ENCODE measurements around the gene IQCE.

The IQCE gene

DNA sequence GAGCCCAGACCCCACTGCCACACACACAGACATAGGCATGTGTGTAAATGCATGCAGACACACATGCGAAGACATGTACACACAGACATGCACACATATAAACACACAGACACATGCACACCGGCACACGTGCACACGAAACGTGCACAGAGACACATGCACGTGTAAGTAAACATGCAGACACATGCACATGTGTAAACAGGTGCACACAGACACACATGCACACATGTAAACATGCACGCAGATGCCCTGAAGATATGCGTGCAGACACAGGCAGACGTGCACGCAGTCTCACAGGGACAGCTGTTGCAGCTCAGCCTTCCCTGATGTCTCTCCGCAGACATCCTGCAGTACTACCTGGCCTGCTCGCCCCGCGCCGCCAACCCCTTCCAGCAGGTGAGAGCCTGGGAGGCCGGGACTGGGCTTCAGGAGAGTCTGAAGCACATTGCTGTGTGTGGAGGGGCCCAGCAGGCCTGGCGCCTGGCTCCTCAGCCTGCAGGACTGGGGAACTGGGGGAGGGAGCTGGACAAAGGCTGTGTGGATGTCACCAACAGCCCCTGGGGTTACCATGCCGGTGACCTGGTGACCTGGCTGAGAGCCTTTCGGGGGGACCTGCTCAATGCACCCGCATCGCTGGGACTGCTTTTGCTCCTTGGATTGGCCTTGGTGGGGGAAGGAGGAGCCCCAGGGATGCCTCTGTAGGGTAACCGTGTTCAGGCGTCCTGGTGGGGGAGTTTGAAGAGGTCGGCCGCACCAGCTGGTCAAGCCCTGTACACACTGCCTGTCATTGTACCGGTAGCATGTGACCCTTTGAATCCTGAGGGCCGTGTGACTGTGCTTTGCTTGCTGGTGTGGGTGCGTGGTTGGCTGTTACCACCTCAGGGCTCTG lies 93.3 kb downstream of the IQCE start:
- ATAC-seq = no peak

DNA sequence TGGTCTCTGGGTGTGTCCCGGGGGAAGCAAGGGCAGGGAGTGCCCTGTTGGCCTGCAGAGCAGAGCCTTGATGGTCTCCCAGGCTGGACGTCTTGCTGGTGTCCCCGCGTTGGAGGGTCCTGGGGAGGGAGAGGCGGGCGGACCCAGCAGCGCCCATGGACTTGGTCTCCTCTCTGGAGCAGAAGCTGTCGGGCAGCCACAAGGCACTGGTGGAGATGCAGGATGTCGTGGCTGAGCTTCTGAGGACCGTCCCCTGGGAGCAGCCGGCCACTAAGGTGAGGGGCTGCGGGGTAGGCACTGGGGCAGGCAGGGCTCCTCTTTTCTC lies 93.9 kb downstream of the IQCE start:
- TF ChIP-seq ZNF8 (CRISPR knock-in tag; IDR thresholded peaks at IDR 0.05) (no peak), ZFP30 (CRISPR knock-in tag; IDR thresholded peaks at IDR 0.05) (no peak), TCF4 (CRISPR knock-in tag; IDR thresholded peaks at IDR 0.05; ENCODE audit: borderline replicate concordance) (no peak), ARNTL (CRISPR knock-in tag; IDR thresholded peaks at IDR 0.05; ENCODE audit: borderline replicate concordance, low read depth) (no peak), PPARA (CRISPR knock-in tag; IDR thresholded peaks at IDR 0.05; ENCODE audit: borderline replicate concordance) (no peak), TOX (CRISPR knock-in tag; IDR thresholded peaks at IDR 0.05; ENCODE audit: borderline replicate concordance) (no peak), OSR1 (CRISPR knock-in tag; IDR thresholded peaks at IDR 0.05) (no peak), ZNF70 (CRISPR knock-in tag; IDR thresholded peaks at IDR 0.05) (no peak), ZNF565 (CRISPR knock-in tag; conservative IDR thresholded peaks at IDR 0.05; ENCODE audit: low read depth) (no peak), GLIS3 (CRISPR knock-in tag; IDR thresholded peaks at IDR 0.05) (no peak)
- TF ChIP-seq, protein P1, sequence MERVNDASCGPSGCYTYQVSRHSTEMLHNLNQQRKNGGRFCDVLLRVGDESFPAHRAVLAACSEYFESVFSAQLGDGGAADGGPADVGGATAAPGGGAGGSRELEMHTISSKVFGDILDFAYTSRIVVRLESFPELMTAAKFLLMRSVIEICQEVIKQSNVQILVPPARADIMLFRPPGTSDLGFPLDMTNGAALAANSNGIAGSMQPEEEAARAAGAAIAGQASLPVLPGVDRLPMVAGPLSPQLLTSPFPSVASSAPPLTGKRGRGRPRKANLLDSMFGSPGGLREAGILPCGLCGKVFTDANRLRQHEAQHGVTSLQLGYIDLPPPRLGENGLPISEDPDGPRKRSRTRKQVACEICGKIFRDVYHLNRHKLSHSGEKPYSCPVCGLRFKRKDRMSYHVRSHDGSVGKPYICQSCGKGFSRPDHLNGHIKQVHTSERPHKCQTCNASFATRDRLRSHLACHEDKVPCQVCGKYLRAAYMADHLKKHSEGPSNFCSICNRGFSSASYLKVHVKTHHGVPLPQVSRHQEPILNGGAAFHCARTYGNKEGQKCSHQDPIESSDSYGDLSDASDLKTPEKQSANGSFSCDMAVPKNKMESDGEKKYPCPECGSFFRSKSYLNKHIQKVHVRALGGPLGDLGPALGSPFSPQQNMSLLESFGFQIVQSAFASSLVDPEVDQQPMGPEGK (CRISPR knock-in tag; IDR thresholded peaks at IDR 0.05; ENCODE audit: borderline replicate concordance) = no peak
- TF ChIP-seq, protein P2, sequence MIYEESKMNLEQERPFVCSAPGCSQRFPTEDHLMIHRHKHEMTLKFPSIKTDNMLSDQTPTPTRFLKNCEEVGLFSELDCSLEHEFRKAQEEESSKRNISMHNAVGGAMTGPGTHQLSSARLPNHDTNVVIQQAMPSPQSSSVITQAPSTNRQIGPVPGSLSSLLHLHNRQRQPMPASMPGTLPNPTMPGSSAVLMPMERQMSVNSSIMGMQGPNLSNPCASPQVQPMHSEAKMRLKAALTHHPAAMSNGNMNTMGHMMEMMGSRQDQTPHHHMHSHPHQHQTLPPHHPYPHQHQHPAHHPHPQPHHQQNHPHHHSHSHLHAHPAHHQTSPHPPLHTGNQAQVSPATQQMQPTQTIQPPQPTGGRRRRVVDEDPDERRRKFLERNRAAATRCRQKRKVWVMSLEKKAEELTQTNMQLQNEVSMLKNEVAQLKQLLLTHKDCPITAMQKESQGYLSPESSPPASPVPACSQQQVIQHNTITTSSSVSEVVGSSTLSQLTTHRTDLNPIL (CRISPR knock-in tag; IDR thresholded peaks at IDR 0.05; ENCODE audit: low read depth) = no peak
- TF ChIP-seq, protein P3, sequence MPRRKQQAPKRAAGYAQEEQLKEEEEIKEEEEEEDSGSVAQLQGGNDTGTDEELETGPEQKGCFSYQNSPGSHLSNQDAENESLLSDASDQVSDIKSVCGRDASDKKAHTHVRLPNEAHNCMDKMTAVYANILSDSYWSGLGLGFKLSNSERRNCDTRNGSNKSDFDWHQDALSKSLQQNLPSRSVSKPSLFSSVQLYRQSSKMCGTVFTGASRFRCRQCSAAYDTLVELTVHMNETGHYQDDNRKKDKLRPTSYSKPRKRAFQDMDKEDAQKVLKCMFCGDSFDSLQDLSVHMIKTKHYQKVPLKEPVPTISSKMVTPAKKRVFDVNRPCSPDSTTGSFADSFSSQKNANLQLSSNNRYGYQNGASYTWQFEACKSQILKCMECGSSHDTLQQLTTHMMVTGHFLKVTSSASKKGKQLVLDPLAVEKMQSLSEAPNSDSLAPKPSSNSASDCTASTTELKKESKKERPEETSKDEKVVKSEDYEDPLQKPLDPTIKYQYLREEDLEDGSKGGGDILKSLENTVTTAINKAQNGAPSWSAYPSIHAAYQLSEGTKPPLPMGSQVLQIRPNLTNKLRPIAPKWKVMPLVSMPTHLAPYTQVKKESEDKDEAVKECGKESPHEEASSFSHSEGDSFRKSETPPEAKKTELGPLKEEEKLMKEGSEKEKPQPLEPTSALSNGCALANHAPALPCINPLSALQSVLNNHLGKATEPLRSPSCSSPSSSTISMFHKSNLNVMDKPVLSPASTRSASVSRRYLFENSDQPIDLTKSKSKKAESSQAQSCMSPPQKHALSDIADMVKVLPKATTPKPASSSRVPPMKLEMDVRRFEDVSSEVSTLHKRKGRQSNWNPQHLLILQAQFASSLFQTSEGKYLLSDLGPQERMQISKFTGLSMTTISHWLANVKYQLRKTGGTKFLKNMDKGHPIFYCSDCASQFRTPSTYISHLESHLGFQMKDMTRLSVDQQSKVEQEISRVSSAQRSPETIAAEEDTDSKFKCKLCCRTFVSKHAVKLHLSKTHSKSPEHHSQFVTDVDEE (CRISPR knock-in tag; IDR thresholded peaks at IDR 0.05) = no peak
- TF ChIP-seq, protein P4, sequence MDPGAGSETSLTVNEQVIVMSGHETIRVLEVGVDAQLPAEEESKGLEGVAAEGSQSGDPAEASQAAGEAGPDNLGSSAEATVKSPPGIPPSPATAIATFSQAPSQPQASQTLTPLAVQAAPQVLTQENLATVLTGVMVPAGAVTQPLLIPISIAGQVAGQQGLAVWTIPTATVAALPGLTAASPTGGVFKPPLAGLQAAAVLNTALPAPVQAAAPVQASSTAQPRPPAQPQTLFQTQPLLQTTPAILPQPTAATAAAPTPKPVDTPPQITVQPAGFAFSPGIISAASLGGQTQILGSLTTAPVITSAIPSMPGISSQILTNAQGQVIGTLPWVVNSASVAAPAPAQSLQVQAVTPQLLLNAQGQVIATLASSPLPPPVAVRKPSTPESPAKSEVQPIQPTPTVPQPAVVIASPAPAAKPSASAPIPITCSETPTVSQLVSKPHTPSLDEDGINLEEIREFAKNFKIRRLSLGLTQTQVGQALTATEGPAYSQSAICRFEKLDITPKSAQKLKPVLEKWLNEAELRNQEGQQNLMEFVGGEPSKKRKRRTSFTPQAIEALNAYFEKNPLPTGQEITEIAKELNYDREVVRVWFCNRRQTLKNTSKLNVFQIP (CRISPR knock-in tag; IDR thresholded peaks at IDR 0.05; ENCODE audit: borderline replicate concordance, low read depth) = no peak
- no peak for ATAC-seq

More for the DNA sequence above, 93.3 kb downstream of the IQCE start:
- TF ChIP-seq, protein P2 (CRISPR knock-in tag; IDR thresholded peaks at IDR 0.05; ENCODE audit: low read depth) = no peak
- TF ChIP-seq ZFP3 (CRISPR knock-in tag; IDR thresholded peaks at IDR 0.05) (no peak), TCF4 (CRISPR knock-in tag; IDR thresholded peaks at IDR 0.05; ENCODE audit: borderline replicate concordance) (no peak), ZFP30 (CRISPR knock-in tag; IDR thresholded peaks at IDR 0.05) (no peak), ZNF8 (CRISPR knock-in tag; IDR thresholded peaks at IDR 0.05) (no peak), RARB (CRISPR knock-in tag; IDR thresholded peaks at IDR 0.05) (no peak), ARNTL (CRISPR knock-in tag; IDR thresholded peaks at IDR 0.05; ENCODE audit: borderline replicate concordance, low read depth) (no peak), TOX (CRISPR knock-in tag; IDR thresholded peaks at IDR 0.05; ENCODE audit: borderline replicate concordance) (no peak), PPARA (CRISPR knock-in tag; IDR thresholded peaks at IDR 0.05; ENCODE audit: borderline replicate concordance) (no peak), ZC3H10 (CRISPR knock-in tag; IDR thresholded peaks at IDR 0.05) (no peak), ISL1 (CRISPR knock-in tag; IDR thresholded peaks at IDR 0.05) (no peak), SNAI2 (CRISPR knock-in tag; IDR thresholded peaks at IDR 0.05) (no peak), OSR1 (CRISPR knock-in tag; IDR thresholded peaks at IDR 0.05) (no peak), GLIS3 (CRISPR knock-in tag; IDR thresholded peaks at IDR 0.05) (no peak), CSDC2 (CRISPR knock-in tag; IDR thresholded peaks at IDR 0.05) (no peak), ZNF565 (CRISPR knock-in tag; conservative IDR thresholded peaks at IDR 0.05; ENCODE audit: low read depth) (no peak)
- TF ChIP-seq, protein P5, sequence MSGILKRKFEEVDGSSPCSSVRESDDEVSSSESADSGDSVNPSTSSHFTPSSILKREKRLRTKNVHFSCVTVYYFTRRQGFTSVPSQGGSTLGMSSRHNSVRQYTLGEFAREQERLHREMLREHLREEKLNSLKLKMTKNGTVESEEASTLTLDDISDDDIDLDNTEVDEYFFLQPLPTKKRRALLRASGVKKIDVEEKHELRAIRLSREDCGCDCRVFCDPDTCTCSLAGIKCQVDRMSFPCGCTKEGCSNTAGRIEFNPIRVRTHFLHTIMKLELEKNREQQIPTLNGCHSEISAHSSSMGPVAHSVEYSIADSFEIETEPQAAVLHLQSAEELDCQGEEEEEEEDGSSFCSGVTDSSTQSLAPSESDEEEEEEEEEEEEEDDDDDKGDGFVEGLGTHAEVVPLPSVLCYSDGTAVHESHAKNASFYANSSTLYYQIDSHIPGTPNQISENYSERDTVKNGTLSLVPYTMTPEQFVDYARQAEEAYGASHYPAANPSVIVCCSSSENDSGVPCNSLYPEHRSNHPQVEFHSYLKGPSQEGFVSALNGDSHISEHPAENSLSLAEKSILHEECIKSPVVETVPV (CRISPR knock-in tag; IDR thresholded peaks at IDR 0.05) = no peak
- TF ChIP-seq, protein P1 (CRISPR knock-in tag; IDR thresholded peaks at IDR 0.05; ENCODE audit: borderline replicate concordance) = no peak
